ENCODE data around the gene GNA14.

DNA sequence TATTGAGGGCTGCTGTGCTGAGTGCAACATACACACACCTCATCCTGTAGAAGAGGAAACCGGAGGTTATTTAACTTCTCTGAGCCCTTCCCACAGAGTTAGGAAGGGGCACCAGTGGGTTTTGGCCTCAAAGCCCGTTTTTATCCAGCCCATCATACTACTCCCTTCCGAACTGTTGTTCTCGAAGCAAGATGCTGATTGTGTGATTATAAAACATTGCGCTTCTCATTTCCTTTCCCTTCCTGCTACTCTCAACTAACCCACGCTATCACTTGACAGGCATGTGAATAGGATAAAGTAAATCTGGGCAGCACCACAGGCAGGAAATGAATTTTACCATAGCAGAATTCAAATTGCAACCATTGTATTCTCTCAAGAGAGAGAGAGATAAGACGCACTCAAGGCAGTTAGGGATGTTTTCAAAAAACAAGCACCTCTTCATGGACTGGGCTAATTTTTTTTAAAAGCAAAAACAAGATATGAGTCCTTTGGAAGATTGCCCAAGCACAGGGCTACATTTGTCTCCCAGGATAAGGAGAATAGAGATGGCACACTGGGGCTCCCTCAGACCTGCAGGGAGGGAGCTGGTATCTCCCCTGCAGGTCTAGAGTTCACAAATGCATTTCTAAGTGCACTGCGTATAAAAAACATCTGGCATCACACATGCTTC is 52.6 kb downstream of the GNA14 start:
- TF ChIP-seq POLR2A (IDR thresholded peaks at IDR 0.05), result no peak
- TF ChIP-seq, protein P1, sequence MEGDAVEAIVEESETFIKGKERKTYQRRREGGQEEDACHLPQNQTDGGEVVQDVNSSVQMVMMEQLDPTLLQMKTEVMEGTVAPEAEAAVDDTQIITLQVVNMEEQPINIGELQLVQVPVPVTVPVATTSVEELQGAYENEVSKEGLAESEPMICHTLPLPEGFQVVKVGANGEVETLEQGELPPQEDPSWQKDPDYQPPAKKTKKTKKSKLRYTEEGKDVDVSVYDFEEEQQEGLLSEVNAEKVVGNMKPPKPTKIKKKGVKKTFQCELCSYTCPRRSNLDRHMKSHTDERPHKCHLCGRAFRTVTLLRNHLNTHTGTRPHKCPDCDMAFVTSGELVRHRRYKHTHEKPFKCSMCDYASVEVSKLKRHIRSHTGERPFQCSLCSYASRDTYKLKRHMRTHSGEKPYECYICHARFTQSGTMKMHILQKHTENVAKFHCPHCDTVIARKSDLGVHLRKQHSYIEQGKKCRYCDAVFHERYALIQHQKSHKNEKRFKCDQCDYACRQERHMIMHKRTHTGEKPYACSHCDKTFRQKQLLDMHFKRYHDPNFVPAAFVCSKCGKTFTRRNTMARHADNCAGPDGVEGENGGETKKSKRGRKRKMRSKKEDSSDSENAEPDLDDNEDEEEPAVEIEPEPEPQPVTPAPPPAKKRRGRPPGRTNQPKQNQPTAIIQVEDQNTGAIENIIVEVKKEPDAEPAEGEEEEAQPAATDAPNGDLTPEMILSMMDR (IDR thresholded peaks at IDR 0.05), result no peak

Measured in right lobe of liver (tissue), 4 donors.